GM18498 (cell line): Measurements from ENCODE around the gene PSMD13.
"Not testable (repeated sequence)": the region's sequence is repeated elsewhere in the genome, so short reads cannot be mapped to it uniquely, and the experiment has no call there.

ENCODE experiments used
- ATAC-seq: cut with Tn5 transposase; IDR thresholded peaks from one replicate; pipeline ENCODE4 v1.9.1; 2021; ENCODE audit warnings: mild to moderate bottlenecking, moderate library complexity; ENCODE audit not compliant: unreplicated experiment

Gene PSMD13

DNA sequence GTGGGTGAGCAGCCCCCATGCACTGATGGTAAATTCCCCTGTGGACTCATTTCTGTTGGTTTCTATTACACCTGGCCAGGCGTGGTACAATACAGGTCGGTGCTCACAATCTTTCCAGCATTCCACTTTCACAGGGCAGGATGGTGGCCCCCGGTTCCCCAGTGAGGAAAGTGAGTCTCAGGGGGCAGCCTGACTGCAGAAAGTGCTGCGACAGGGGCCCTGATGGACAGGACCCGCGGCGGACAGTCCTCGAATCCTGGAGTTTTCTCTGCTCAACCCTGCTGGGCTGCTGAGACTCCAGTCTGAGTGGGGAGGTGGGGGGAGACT lies 49.1 kb downstream of the PSMD13 start:
- ATAC-seq = no peak

DNA sequence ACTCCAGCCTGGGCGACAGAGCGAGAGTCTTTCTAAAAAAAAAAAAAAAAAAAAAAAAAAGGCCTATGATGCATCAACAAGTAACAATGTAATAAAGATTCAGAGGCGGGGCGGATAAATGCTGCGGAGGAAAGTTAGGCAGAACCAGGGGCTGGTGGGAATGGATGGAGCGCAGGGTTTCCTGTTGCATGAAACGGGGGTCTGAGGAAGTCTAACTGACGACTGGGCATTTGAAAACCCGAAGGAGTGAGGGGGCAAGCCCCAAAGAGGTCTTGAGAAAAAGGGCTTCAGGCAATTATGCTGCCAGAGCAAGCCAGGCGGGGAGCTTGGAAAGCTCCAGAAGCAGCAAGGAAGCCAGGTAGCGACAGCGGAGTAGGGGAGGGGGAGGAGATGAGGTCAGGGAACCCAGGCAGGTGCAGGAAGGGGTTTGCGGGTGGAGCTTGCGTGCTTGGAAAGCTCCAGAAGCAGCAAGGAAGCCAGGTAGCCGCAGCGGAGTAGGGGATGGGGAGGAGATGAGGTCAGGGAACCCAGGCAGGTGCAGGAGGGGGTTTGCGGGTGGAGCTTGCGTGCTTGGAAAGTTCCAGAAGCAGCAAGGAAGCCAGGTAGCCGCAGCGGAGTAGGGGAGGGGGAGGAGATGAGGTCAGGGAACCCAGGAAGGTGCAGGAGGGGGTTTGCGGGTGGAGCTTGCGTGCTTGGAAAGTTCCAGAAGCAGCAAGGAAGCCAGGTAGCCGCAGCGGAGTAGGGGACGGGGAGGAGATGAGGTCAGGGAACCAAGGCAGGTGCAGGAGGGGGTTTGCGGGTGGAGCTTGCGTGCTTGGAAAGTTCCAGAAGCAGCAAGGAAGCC lies 50.4 kb downstream of the PSMD13 start:
- not testable (repeated sequence) for ATAC-seq

DNA sequence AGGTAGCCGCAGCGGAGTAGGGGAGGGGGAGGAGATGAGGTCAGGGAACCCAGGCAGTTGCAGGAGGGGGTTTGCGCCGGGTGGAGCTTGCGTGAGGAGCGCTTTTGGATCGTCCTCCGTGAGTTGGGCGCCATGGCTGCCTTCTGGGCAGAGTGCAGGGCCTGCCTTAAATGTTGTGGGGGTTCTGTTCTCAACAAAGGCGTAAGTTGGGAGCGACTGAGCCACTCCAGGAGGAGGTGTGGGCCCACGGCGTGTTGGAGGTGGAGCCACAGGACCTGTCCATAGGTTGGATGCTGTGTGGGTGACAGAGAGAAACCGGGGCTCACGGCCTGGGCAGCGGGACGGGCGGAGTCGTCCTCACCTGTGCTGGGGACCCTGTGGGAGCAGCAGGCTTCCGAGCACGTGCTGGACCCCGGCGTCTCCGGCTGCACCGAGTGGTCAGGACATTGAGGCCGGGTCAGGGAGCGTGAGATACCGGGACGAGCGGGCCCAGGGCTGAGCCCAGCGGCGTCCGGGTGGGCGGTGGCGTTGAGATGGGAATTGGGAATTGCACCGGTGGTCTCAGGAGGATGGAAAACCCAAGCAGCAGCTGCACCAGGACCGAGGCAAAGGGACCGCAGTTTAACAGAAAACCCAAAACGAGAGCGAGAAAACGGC lies 51.2 kb downstream of the PSMD13 start:
- peak; percentile 8 for ATAC-seq

DNA sequence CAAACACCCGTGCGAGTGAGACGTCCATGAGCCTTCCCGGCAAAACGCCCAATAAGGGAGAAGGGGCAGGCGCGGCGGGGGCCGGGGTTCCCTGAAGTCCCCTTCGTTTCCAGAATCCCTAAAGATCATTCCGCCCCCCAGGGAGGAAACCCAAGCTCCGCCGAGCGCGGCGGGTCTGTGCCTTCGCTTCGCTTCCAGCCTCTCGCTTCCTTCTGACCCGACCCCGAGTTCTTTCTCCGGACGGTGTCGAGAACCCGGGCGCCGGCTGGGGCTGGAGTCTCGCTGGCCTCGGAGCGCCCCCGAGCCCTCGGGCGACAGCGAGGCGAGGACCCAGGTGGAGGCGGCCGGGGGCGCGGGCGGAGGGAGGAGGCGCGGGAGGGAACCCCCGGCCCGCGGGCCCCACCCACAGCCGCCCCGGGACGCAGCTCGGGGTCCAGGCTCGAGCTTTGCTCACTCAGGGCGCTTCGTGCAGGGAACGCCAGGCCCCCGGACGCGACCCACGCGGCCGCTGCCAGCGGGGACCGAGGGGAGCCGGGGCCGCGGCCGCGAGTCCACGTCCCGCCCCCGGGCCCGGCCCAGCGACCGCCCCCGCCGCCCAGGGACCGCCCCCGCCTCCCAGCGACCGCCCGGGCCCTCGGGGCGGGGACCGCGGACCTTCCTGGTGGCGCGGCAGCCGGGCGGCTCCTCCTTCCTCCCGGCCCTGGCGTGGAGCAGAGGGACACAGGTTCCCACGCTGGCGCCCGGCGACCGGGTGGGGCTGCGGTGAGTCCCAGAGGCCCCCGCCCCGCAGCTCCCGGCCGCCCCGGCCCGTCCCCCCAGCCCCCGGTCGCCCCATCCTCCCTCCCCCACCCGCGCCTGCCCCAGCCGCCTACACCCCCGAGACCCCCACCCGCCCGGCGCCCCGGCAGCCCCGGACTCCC lies 52.0 kb downstream of the PSMD13 start, which contains the start of gene PGGHG:
PGGHG (plus strand) TSS at position 649 of the 920 bp plus-strand sequence. CDS start 691 bp downstream, outside the sequence.
- peak; percentile 65 for ATAC-seq

DNA sequence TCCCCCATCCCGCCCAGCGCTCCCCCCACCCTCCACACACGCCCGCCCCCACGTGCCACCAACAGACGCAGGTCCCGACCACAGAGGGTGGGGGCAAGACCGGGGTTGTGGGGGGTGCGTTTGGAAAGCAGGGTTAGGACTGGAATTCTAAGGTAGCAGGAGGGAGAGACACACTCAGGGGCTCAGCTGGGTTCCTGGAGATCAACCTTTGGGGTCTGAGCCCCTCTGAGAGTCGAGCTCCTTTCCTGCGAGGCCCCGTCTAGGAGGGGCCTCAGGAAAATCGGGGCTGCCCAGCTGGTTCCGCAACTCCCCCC lies 52.6 kb downstream of the PSMD13 start:
- ATAC-seq = no peak

DNA sequence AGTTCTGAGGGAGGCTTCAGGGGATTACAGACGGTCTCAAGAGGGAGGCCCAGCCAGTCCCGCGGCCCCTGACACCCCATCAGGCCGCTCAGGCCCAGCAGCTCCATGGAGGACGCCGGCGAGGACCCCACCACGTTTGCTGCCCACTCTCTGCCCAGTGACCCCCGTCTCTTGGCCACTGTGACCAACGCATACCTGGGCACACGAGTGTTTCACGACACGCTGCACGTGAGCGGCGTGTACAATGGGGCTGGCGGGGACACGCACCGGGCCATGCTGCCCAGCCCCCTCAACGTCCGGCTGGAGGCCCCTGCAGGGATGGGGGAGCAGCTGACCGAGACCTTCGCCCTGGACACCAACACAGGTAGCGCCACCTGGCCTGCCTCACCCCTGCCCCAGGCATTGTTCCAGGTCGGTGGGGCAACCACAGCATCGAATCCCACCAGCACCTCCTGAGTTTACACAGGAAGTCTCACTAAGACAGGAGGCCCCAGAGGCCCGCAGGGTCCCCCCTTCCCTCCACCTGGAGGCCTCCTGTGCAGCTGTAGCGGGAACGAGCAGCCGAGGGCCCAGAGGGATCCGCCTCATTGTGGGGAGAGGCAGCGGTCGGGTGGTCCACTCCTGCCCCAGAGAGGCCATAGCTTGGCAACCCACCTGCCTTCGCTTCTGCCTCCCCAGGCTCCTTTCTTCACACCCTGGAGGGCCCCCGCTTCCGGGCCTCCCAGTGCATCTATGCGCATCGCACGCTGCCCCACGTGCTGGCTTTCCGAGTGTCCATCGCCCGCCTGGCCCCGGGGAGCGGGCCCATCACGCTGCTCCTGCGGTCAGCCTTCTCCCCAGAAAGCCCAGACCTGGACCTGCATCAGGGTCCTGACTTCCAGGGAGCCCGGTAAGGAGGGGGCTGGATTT lies 53.2 kb downstream of the PSMD13 start:
- no peak for ATAC-seq

DNA sequence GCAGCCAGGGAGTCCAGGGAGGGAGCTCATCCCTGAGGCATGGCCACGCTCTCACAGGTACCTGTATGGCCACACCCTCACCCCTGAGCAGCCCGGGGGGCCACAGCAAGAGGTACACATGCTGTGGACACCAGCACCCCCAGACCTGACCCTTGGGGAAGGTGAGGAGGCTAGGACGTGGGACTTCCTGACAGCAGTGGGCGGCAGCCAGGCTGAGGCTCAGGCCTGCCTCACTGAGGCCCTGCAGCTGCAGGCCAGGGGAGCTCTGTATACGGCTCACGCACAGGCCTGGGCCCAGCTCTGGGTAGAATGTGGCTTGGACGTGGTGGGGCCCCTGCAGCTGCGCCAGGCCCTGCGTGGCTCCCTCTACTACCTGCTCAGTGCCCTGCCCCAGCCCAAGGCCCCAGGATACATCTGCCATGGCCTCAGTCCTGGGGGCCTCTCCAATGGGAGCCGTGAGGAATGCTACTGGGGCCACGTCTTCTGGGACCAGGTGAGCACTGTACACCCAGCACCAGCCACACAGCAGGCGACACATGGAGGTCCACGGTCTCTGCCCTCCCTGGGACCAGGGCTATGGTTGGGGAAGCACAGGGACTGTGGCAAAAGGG lies 54.0 kb downstream of the PSMD13 start:
- ATAC-seq = no peak

DNA sequence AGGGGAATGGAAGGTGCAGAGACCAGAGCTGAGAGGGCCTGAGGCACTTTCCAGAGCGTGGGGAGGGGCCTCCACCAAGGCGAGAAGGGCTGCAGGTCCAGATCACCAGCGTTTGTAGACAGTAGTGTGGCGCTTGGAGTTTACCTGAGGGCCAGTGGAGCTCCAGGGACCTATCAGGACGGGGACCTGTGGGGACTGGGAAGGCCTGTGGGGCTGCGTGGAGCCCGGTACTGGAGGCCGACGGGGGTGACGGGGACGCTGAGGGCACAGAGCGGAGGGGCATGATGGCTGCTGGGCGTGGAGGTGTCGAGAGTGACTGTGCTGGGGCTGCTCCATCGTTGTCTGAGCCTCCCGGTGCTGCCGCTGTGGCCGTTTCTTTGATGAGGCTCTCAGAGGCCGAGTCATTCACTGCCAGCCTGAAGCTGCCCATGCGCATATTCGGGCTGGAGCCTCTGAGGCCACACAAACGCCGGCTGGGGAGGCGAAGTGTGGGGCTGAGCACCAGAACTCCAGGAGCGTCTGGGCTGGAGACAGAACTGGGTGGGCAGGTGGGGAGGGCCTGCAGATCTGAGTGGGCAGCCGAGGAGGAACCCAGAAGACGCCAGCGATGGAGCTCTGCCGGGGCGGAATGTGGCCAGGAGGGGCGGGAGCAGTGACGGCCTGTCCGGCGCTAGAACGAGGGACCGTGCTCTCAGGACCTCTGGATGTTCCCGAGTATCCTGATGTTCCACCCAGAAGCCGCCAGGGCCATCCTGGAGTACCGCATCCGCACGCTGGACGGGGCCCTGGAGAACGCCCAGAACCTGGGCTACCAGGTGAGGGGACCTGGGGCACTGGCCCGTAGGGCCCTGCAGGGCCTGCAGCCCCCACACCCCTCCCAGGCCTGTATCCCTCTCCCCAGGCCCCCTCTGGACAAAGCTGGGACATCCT lies 54.8 kb downstream of the PSMD13 start:
- ATAC-seq = no peak

DNA sequence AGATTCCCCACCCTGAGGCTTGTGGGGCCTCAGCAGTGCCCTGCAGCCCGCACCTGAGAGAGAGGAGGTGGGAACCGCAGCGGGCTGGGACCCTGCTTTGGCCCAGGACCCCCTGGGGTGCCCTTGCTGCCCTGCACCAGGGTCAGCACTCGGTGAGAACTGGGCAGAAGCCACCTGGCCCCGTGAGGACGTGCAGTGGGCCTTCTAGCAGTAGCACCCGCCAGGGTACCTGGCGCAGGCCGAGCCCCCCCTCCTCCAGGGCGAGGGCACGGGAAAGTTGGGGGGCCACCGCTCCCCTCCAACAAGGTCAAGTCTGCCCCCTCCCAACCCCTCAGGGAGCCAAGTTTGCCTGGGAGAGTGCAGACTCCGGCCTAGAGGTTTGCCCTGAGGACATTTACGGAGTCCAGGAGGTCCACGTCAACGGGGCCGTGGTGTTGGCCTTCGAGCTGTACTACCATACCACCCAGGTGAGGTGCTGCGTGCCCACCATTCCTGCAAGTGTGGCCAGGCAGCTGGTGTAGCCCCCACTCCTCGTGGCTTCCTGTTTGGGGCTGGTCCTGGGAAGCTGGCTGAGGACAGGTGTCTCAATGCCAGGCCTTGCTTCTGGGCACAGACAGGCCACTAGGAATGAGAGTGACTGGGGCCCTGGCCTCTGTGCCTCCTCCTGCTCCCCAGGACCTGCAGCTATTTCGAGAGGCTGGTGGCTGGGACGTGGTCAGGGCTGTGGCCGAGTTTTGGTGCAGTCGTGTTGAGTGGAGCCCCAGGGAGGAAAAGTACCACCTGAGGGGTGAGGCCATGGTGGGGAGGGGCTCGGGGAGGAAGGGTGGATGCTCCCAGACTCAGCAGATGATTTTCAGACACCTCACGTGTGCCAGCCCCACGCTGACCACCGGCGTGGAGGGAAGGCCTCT lies 55.7 kb downstream of the PSMD13 start:
- ATAC-seq = no peak

DNA sequence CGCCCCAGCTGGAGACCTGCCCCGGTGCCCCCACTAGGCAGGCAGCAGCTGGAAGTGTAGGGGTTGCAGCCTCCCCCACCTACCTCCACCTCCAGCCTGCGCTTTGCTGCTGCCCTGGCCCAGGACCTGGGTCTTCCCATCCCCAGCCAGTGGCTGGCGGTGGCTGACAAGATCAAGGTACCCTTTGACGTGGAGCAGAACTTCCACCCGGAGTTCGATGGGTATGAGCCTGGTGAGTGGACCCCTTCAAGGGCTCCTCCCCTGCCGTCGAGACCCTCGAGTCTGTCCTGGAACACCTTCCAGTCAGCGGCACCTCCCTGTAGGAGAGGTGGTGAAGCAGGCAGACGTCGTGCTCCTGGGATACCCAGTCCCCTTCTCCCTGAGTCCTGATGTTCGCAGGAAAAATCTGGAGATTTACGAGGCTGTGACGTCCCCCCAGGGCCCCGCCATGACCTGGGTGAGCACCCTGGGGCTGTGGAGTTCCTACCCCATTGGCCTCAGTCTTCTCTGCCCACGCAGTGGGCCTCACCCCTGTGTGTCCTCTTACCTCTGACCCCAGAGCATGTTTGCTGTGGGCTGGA lies 56.6 kb downstream of the PSMD13 start:
- no peak for ATAC-seq

DNA sequence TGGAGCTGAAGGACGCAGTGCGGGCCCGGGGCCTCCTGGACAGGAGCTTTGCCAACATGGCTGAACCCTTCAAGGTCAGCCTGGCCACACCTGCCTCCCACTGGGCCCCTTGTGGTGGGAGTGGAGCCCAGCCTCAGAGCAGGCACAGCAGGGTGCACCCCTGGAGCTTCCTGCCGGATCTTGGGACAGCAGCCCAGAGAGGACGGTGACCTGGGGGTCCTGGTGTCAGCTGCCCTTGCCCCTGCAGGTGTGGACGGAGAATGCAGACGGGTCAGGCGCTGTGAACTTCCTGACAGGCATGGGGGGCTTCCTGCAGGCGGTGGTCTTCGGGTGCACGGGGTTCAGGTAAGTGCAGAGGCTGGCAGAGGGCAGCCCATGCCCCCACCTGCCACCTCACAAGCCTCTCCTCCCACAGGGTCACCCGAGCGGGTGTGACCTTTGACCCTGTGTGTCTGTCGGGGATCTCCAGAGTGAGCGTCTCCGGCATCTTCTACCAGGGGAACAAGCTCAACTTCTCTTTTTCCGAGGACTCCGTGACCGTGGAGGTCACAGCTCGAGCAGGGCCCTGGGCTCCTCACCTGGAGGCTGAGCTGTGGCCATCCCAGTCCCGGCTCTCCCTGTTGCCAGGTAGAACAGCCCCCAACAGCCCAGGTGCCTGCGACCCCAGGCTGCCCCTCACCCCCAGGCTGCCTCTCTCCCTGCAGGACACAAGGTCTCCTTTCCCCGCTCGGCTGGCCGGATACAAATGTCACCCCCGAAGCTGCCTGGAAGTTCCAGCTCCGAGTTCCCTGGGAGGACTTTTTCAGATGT lies 57.3 kb downstream of the PSMD13 start:
- no peak for ATAC-seq

DNA sequence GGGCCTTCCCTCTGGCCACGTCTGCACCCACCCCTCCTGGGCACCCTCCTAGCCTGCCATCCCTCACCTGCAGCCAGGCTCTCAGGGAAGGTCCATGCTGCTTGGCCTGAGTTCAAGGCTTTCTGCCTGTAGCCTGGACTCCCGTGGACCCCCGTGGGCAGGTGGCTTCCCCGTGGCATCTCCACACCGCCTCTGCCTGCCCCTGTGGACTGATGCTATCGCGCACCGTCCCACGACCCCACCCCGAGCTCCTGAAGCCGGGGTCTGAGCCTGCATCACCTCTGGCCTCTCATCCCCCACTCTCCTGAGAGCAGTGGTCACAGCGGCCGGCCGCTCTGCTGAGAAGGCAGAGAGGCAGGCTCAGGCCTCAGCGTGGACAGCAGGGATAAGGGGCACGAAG lies 58.0 kb downstream of the PSMD13 start:
- ATAC-seq = no peak

DNA sequence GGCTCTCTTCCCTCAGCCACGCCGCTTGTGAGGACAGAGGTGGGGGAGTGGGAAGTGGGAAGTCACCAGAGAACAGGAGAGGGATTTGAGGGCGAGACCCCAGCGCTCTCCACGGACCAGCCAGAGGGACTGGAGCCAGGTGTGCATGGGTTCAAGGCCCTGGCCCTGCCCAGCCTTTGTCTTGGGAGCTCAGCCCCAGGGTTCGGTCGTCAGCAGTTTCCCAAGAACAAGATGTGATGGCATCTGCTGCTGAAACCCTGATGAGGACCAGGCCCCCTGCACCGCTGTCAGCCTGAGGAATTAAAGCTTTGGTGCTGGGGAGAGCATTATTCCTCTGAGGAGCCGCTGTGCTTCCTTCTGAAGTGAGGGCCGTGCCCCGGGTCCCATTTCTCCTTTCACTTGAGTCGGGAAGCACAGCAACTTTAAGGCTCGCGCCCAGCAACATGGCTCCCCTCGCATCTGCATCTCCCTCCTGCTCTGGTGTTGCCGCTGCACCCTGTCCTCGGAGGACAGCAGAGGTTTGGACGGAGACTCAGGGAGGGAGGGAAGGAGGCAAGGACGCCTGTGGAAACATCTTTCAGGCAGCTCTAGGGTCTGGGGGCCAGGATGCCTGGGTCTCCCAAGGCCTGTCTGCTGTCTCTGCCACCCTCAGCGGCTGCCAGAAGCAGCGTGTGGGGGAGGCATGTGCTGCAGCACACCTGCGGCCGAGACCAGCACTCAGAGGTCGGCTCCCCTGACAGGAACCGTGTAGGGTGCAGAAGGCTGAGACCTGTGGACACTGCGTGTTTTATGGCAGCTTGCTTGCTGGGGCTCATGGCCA lies 58.8 kb downstream of the PSMD13 start:
- ATAC-seq = no peak

DNA sequence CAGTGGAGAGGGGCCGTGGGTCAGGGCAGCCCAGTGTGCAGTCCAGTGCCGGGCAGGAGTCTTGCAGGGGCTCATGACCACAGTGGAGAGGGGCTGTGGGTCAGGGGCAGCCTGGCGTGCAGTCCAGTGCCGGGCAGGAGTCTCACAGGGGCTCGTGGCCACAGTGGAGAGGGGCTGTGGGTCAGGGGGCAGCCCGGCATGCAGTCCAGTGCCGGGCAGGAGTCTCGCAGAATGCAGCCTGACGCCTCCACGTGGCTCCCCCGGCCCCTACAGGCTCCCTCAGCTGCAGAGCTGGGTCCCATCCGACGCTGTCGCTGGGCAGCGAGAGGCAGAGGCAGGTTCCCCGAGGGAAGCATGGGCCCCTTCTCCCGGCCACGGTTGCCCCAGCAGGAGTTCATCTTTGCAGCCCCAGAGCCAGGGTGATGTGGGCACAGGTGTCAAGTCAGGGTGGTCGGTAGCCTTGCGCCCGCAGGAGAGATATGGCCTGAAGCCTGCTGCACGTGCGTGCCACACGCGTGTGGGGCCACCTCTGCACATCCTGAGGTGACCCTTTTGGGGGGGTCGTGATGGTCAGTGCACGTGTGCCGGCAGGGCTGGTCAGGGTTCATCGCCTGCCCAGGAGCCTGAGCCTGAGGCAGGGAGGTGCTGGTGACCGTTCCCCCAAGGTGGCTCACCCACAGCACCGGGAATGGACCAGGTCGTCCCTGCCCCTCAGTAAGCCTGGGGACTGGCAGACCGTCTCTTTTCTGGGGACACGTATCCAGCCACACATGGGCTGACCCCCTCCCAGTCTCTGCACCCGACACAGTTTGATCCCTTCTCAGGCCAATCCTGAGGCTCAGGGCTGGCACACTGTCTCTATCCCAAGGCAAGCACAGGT lies 59.6 kb downstream of the PSMD13 start:
- no peak for ATAC-seq

DNA sequence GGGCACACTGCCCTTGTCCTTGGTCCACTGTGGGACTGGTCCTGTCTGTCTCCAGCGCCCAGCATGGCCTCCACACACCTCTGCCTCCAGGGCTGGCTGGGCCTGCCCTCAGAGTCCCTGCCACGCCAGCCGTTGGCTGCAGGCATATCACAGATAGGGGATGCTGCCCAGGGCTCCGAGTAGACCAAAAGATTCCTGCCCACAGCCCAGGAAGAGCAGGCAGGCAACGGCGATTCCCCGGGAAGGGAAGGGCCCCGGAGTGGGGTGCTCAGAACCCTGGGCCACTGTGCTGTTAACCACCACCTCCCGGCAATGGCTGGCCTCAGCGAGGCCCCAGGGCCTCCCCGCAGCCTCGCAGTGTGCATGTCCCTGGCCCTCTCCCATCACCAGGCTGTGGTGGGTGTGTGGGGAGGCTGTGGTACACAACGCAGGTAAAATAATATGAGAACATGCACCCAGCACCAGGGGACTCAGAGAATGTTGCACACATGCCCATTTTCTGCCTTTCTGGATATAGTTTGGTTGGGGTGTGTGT lies 60.3 kb downstream of the PSMD13 start:
- ATAC-seq = no peak
